Endothelial cell of umbilical vein (primary cell): ENCODE data around the gene NSA2. TPM values are rescaled to one million over a fixed set of nuclear protein-coding genes. Genes with fewer than 3 reads are reported as not detected.

Source experiments
- BruUV-seq: library from RNA; stranded (reverse); fragments of 400-500 nt; replicated peaks from 2 replicates; lab custom pipeline; 2021; lab: Mats Ljungman, UMichigan
- CTCF ChIA-PET: fragments of 300-600, 350-600 bp; sonication (Branson Sonifier 250); formaldehyde crosslinking; loops from one replicate; lab custom pipeline; 2021; ENCODE audit warnings: antibody characterized with exemption, inconsistent platforms; lab: Charles Lee
- POLR2A ChIA-PET: fragments of 300-600, 350-600 bp; sonication (Branson Sonifier 250); formaldehyde crosslinking; loops from one replicate; lab custom pipeline; 2021; ENCODE audit warnings: antibody characterized with exemption, inconsistent platforms; lab: Charles Lee
- DNase-seq: peaks from one replicate; pipeline ENCODE4 v3.0.0-alpha.2; 2011; ENCODE audit warnings: low read depth, low spot score
- FAIRE-seq: peaks from 2 replicates; lab custom pipeline; 2011; peaks lifted over from hg19 to GRCh38; lab: Jason Lieb, UNC
- H2AFZ ChIP-seq: 2 replicates; pipeline ENCODE4 v1.6.0; 2012; ENCODE audit warnings: low read depth, low read length, control low read depth, inconsistent platforms
- H3K27ac ChIP-seq: 2 replicates; pipeline ENCODE4 v1.5.1; 2011; ENCODE audit warnings: low read depth, mild to moderate bottlenecking, control low read depth, low read length, moderate library complexity; ENCODE audit not compliant: insufficient read depth
- H3K27me3 ChIP-seq, 2 experiments: 2 replicates each; pipeline versions ENCODE4 v1.6.0 to v1.6.1; 2011; ENCODE audit warnings: low read length in 2 of 2, mixed read lengths in 1 of 2; ENCODE audit not compliant: control insufficient read depth in 2 of 2, insufficient read depth in 2 of 2
- H3K36me3 ChIP-seq, 2 experiments: 2 replicates in 1 of 2; 3 replicates in 1 of 2; pipeline ENCODE4 v1.5.1; 2011; ENCODE audit warnings: low read length in 2 of 2, mild to moderate bottlenecking in 1 of 2, moderate library complexity in 1 of 2; ENCODE audit not compliant: control insufficient read depth in 2 of 2, insufficient read depth in 2 of 2; ENCODE audit errors: extremely low read depth in 1 of 2
- H3K4me1 ChIP-seq: 3 replicates; pipeline ENCODE4 v1.5.1; 2011; ENCODE audit warnings: mild to moderate bottlenecking, low read length; ENCODE audit not compliant: control insufficient read depth, insufficient read depth; ENCODE audit errors: extremely low read depth
- H3K4me2 ChIP-seq: 2 replicates; pipeline ENCODE4 v1.6.1; 2011; ENCODE audit warnings: low read length, control low read depth, mixed read lengths; ENCODE audit not compliant: insufficient read depth
- H3K4me3 ChIP-seq, 3 experiments: fragments of 200-600 bp in 1 of 3; sonication (generic), shearing (Covaris generic) in 1 of 3; replicated peaks in 1 of 3; 2 replicates each; pipeline ENCODE4 v1.5.1; 2011 to 2016; ENCODE audit warnings: control low read depth in 3 of 3, low read length in 3 of 3, mild to moderate bottlenecking in 2 of 3, inconsistent platforms in 1 of 3, low read depth in 1 of 3, moderate library complexity in 1 of 3; ENCODE audit not compliant: insufficient read depth in 1 of 3
- H3K79me2 ChIP-seq: 2 replicates; pipeline ENCODE4 v1.6.0; 2012; ENCODE audit warnings: low read length, inconsistent platforms; ENCODE audit not compliant: control insufficient read depth, insufficient read depth
- H3K9ac ChIP-seq: replicated peaks from 2 replicates; pipeline ENCODE3; 2011; ENCODE audit warnings: low read length, control low read depth; ENCODE audit not compliant: insufficient read depth; ENCODE audit errors: extremely low read depth
- H3K9me1 ChIP-seq: replicated peaks from 3 replicates; pipeline ENCODE4 v1.6.0; 2011; ENCODE audit warnings: mild to moderate bottlenecking, low read length; ENCODE audit not compliant: control insufficient read depth, insufficient read depth; ENCODE audit errors: extremely low read depth
- H3K9me3 ChIP-seq: replicated peaks from 2 replicates; pipeline ENCODE4 v1.5.1; 2012; ENCODE audit warnings: low read length, inconsistent platforms; ENCODE audit not compliant: control insufficient read depth, insufficient read depth
- H4K20me1 ChIP-seq: replicated peaks from 2 replicates; pipeline ENCODE3; 2011; ENCODE audit warnings: mild to moderate bottlenecking, low read length; ENCODE audit not compliant: control insufficient read depth, insufficient read depth; ENCODE audit errors: extremely low read depth
- CTCF ChIP-seq, 2 donors: IDR thresholded peaks; 1 replicate in 1 of 2; 2 replicates in 1 of 2; pipeline ENCODE4 v1.5.1; 2011; ENCODE audit warnings: low read length in 2 of 2, mild to moderate bottlenecking in 2 of 2, moderate library complexity in 2 of 2, control low read depth in 1 of 2, inconsistent platforms in 1 of 2, low read depth in 1 of 2; ENCODE audit not compliant: insufficient read depth in 1 of 2; ENCODE audit errors: extremely low read depth in 1 of 2
- EZH2 ChIP-seq: IDR thresholded peaks from 2 replicates; pipeline ENCODE4 v1.6.1; 2012; ENCODE audit warnings: borderline replicate concordance, low read depth, mild to moderate bottlenecking, moderate library complexity, low read length, inconsistent platforms; ENCODE audit not compliant: severe bottlenecking
- FOS ChIP-seq: IDR thresholded peaks from 2 replicates; pipeline ENCODE4 v1.6.1; 2011; ENCODE audit warnings: mild to moderate bottlenecking, low read length, moderate library complexity, borderline replicate concordance; ENCODE audit not compliant: insufficient read depth
- GATA2 ChIP-seq: IDR thresholded peaks from 2 replicates; pipeline ENCODE4 v1.7.0; 2011; ENCODE audit warnings: low read depth, mild to moderate bottlenecking, moderate library complexity, mixed read lengths, low read length; ENCODE audit not compliant: insufficient read length, insufficient read depth
- JUN ChIP-seq: IDR thresholded peaks from 2 replicates; pipeline ENCODE4 v1.6.1; 2011; ENCODE audit warnings: borderline replicate concordance, low read depth; ENCODE audit not compliant: insufficient read length, insufficient read depth
- MAX ChIP-seq: IDR thresholded peaks from 2 replicates; pipeline ENCODE4 v1.6.1; 2011; ENCODE audit not compliant: insufficient read depth, insufficient read length
- MYC ChIP-seq: IDR thresholded peaks from one replicate; pipeline ENCODE4 v1.6.1; 2011; ENCODE audit warnings: mild to moderate bottlenecking, low read depth, low read length
- POLR2A ChIP-seq: IDR thresholded peaks from 2 replicates; pipeline ENCODE4 v1.6.1; 2012; ENCODE audit warnings: low read depth, mild to moderate bottlenecking, control low read depth, low read length
- POLR2AphosphoS5 ChIP-seq: IDR thresholded peaks from 2 replicates; pipeline ENCODE4 v1.6.1; 2012; ENCODE audit warnings: low read depth, mild to moderate bottlenecking, control low read depth, low read length, moderate library complexity; ENCODE audit not compliant: insufficient read depth
- dilution Hi-C: fragments of 300-500 bp; cut with MboI; formaldehyde crosslinking; loops from one replicate; pipeline ENCODE4 v1.15.0; 2019; ENCODE audit warnings: low sequenced_read_pairs; ENCODE audit not compliant: extremely low pct_ligation_motif_present
- intact Hi-C: fragments of 100-400 bp; cut with micrococcal nuclease; formaldehyde crosslinking; loops from one replicate; pipeline ENCODE4 v1.10.0; 2022
- polyA plus RNA-seq, 4 experiments: library from polyadenylated mRNA; depleted of rRNA in 3 of 4; stranded (reverse) in 3 of 4; unstranded in 1 of 4; fragments of >200 nt; gene quantifications; 2 replicates each; pipeline versions ENCODE4 v1.2.1 to v1.2.3, GENCODE V29; 2011 to 2012; ENCODE audit warnings: missing spikeins in 1 of 4
- total RNA-seq: library from RNA; stranded (reverse); gene quantifications from 2 replicates; pipeline ENCODE4 v1.2.3, GENCODE V29; 2021

The NSA2 gene
- total and polyA plus RNA-seq, 2 donors (not counting 3 experiments of a cell fraction or from before 2014, with no cell fraction given), result 20.7 to 73.8 TPM

- H3K4me2 ChIP-seq, result no peak overlapping the region
- intact Hi-C loops, result no loop called here
- no peaks in the 10 kb centered on the region for H3K9me1 ChIP-seq
- no peak overlapping the region for H3K9ac ChIP-seq
- no peaks in the 10 kb centered on the region for H3K4me1 ChIP-seq
- no peak overlapping the region for H3K4me3 ChIP-seq
- dilution Hi-C loops, result no loop called here
- FAIRE-seq (no peak), DNase-seq (no peak)
- POLR2A ChIA-PET, result interaction anchor here (0.6 kb wide), 1 partner anchor 114 kb away, joined by 4 read pairs; no protein-coding TSS in a partner anchor
- H3K27ac ChIP-seq, result no peak overlapping the region
- no peaks in the 10 kb centered on the region for H3K79me2 ChIP-seq
- no peak overlapping the region for H2AFZ ChIP-seq
- BruUV-seq, result no TSS peak
- H3K27me3 ChIP-seq, result no peaks in the 10 kb centered on the region
- H3K9me3 ChIP-seq, result no peaks in the 10 kb centered on the region
- CTCF ChIA-PET, result no interaction called here
- no peaks in the 10 kb centered on the region for H3K36me3 ChIP-seq
- TF ChIP-seq GATA2, result no peak
- TF ChIP-seq MAX, result no peak
- no peak for TF ChIP-seq POLR2A
- no peak for TF ChIP-seq FOS
- no peak for TF ChIP-seq EZH2
- no peak for TF ChIP-seq JUN
- TF ChIP-seq POLR2AphosphoS5, result no peak
- no peak for TF ChIP-seq MYC
- TF ChIP-seq CTCF (IDR thresholded peaks at IDR 0.05; ENCODE audit: extremely low read depth in 1 of 2, insufficient read depth in 1 of 2, low read depth in 1 of 2, low read length in 2 of 2), result no peak
- no peaks in the 10 kb centered on the region for H4K20me1 ChIP-seq
These were observed 19.8 kb downstream of the NSA2 start for GRCh38 chr5:74786851-74787250.
